HepG2 (cell line): ENCODE data around the gene CITED2. TPM values are rescaled to one million over a fixed set of nuclear protein-coding genes. Genes with fewer than 3 reads are reported as not detected.

Source experiments
- ATAC-seq: fragments of 200-7000 bp; cut with Tn5 transposase; 3 replicates; pipeline ENCODE4 v1.9.1; 2020; ENCODE audit warnings: mild to moderate bottlenecking, moderate library complexity
- BruUV-seq: library from RNA; stranded (reverse); fragments of 400-500 nt; replicated peaks from 2 replicates; lab custom pipeline; 2021; lab: Mats Ljungman, UMichigan
- CTCF ChIA-PET: fragments of 300-600 bp; formaldehyde crosslinking; extraction: SDS; loops from one replicate; lab custom pipeline; 2021; ENCODE audit warnings: low total read pairs, inconsistent platforms, low intra/inter-chr PET ratio; lab: Yijun Ruan, JAX
- POLR2A ChIA-PET: fragments of 350-600 bp; sonication (Branson Sonifier 250); formaldehyde crosslinking; loops from one replicate; lab custom pipeline; 2020; ENCODE audit warnings: antibody characterized with exemption, inconsistent platforms; lab: Yijun Ruan, JAX
- DNase-seq: peaks from one replicate; pipeline ENCODE4 v3.0.0-alpha.2; 2015; ENCODE audit warnings: low spot score
- FAIRE-seq: peaks from 3 replicates; lab custom pipeline; 2011; peaks lifted over from hg19 to GRCh38; lab: Jason Lieb, UNC
- H2AFZ ChIP-seq: one replicate; pipeline ENCODE4 v1.6.1; 2011; ENCODE audit warnings: low read length, inconsistent platforms
- H3K27ac ChIP-seq: fragments of 300-600 bp; 3 replicates; pipeline ENCODE4 v1.8.0; 2011; ENCODE audit warnings: mixed run types, mild to moderate bottlenecking, mixed read lengths, low read length, inconsistent platforms; ENCODE audit not compliant: insufficient read depth; ENCODE audit errors: extremely low read length
- H3K27me3 ChIP-seq, 2 experiments: fragments of 200-600 bp in 1 of 2; 2 replicates in 1 of 2; 3 replicates in 1 of 2; pipeline versions ENCODE4 v1.6.0 to v1.8.0; 2011; ENCODE audit warnings: low read length in 2 of 2, mild to moderate bottlenecking in 2 of 2, moderate library complexity in 2 of 2, inconsistent platforms in 1 of 2; ENCODE audit not compliant: insufficient read depth in 2 of 2, control insufficient read depth in 1 of 2
- H3K36me3 ChIP-seq, 2 experiments: fragments of 200-600 bp in 1 of 2; replicated peaks in 1 of 2; 2 replicates in 1 of 2; 3 replicates in 1 of 2; pipeline versions ENCODE4 v1.5.1 to v1.8.0; 2011; ENCODE audit warnings: low read length in 2 of 2, inconsistent platforms in 1 of 2; ENCODE audit not compliant: insufficient read depth in 2 of 2, control insufficient read depth in 1 of 2
- H3K4me1 ChIP-seq: 2 replicates; pipeline ENCODE4 v1.5.1; 2012; ENCODE audit warnings: low read length, inconsistent platforms; ENCODE audit not compliant: insufficient read depth
- H3K4me2 ChIP-seq: 2 replicates; pipeline ENCODE4 v1.6.0; 2011; ENCODE audit warnings: low read depth, low read length, inconsistent platforms
- H3K4me3 ChIP-seq, 3 experiments: fragments of 200-600 bp in 1 of 3; sonication (generic), shearing (Covaris generic) in 1 of 3; replicated peaks in 1 of 3; 2 replicates each; pipeline ENCODE4 v1.5.1; 2011 to 2016; ENCODE audit warnings: low read length in 3 of 3, inconsistent platforms in 2 of 3, low read depth in 2 of 3, mild to moderate bottlenecking in 2 of 3, control low read depth in 1 of 3, mixed read lengths in 1 of 3; ENCODE audit not compliant: insufficient read depth in 1 of 3
- H3K79me2 ChIP-seq: one replicate; pipeline ENCODE4 v1.6.1; 2011; ENCODE audit warnings: low read length, inconsistent platforms; ENCODE audit not compliant: insufficient read depth
- H3K9ac ChIP-seq: 2 replicates; pipeline ENCODE4 v1.6.0; 2011; ENCODE audit warnings: mild to moderate bottlenecking, low read depth, low read length, inconsistent platforms; ENCODE audit not compliant: insufficient read depth
- H3K9me3 ChIP-seq: 2 replicates; pipeline ENCODE4 v1.5.1; 2012; ENCODE audit warnings: mild to moderate bottlenecking, low read length
- H4K20me1 ChIP-seq: 2 replicates; pipeline ENCODE4 v1.6.0; 2011; ENCODE audit warnings: inconsistent platforms, mild to moderate bottlenecking, low read length, moderate library complexity; ENCODE audit not compliant: insufficient read depth
- ATF7 ChIP-seq, 2 experiments: fragments of 450-650 bp in 1 of 2; sonication (generic) in 1 of 2; formaldehyde crosslinking in 1 of 2; IDR thresholded peaks; 2 replicates each; pipeline versions ENCODE4 v1.4.0 to v1.6.1; 2016 to 2020; ENCODE audit warnings: antibody characterized with exemption in 1 of 2, mild to moderate bottlenecking in 1 of 2, missing genetic modification reagents in 1 of 2
- CAMTA2 ChIP-seq: sonication (generic); formaldehyde crosslinking; IDR thresholded peaks from 2 replicates; pipeline ENCODE4 v1.4.0; 2020; ENCODE audit warnings: mild to moderate bottlenecking, missing genetic modification reagents, borderline replicate concordance
- CEBPB ChIP-seq: IDR thresholded peaks from 2 replicates; pipeline ENCODE4 v1.6.1; 2011; ENCODE audit warnings: low read depth, low read length, improper control_type of control experiment, borderline replicate concordance
- CEBPG ChIP-seq: IDR thresholded peaks from 2 replicates; pipeline ENCODE4 v1.6.1; 2016
- KLF12 ChIP-seq: sonication (generic); formaldehyde crosslinking; IDR thresholded peaks from 2 replicates; pipeline ENCODE4 v1.4.0; 2020; ENCODE audit warnings: missing genetic modification reagents, borderline replicate concordance
- PRDM4 ChIP-seq: sonication (generic); formaldehyde crosslinking; IDR thresholded peaks from 2 replicates; pipeline ENCODE4 v1.9.0; 2021; ENCODE audit warnings: missing genetic modification reagents, borderline replicate concordance
- RBM22 ChIP-seq: fragments of 200-400 bp; formaldehyde crosslinking; optimal IDR thresholded peaks from 2 replicates; pipeline ENCODE3; 2017; ENCODE audit warnings: mild to moderate bottlenecking, low read length, moderate library complexity
- RFXANK ChIP-seq: IDR thresholded peaks from 2 replicates; pipeline ENCODE4 v1.6.1; 2016
- SMYD3 ChIP-seq: sonication (generic); formaldehyde crosslinking; IDR thresholded peaks from 2 replicates; pipeline ENCODE4 v1.8.1; 2023; ENCODE audit warnings: mild to moderate bottlenecking, missing genetic modification reagents
- TEAD3 ChIP-seq: optimal IDR thresholded peaks from 2 replicates; pipeline ENCODE3; 2016; ENCODE audit warnings: borderline replicate concordance
- ZFX ChIP-seq: sonication (generic); formaldehyde crosslinking; IDR thresholded peaks from 2 replicates; pipeline ENCODE4 v1.4.0; 2020; ENCODE audit warnings: mild to moderate bottlenecking, low read depth, missing genetic modification reagents, moderate library complexity
- ZIK1 ChIP-seq: sonication (generic); formaldehyde crosslinking; IDR thresholded peaks from 2 replicates; pipeline ENCODE4 v1.5.0; 2020; ENCODE audit warnings: mild to moderate bottlenecking, low read depth, missing genetic modification reagents, borderline replicate concordance
- ZNF207 ChIP-seq: fragments of 450-650 bp; IDR thresholded peaks from 2 replicates; pipeline ENCODE4 v1.6.1; 2016; ENCODE audit warnings: antibody characterized with exemption, borderline replicate concordance
- WGBS: methylation state at CpG from one replicate; pipeline ENCODE4 v1.1.6; 2017; ENCODE audit warnings: low lambda C conversion rate; 5-methylcytosine and 5-hydroxymethylcytosine counted together
- in situ Hi-C: cut with HindIII; loops from 2 replicates; pipeline ENCODE4 v1.10.0; 2017; ENCODE audit warnings: low pct_unique_long_range_greater_than_20kb; ENCODE audit not compliant: extremely low pct_ligation_motif_present
- intact Hi-C: fragments of 100-400 bp; cut with micrococcal nuclease; formaldehyde crosslinking; loops from one replicate; pipeline ENCODE4 v1.10.0; 2022; ENCODE audit not compliant: unreplicated experiment
- polyA plus RNA-seq, 8 experiments: library from polyadenylated mRNA; depleted of rRNA in 3 of 8; stranded (reverse) in 7 of 8; unstranded in 1 of 8; fragments of >200 nt; fragmentation: Illumina TruSeq in 4 of 8; extraction: Trizol in 4 of 8; gene quantifications; 2 replicates each; pipeline versions ENCODE4 v1.2.1 to v1.2.3, GENCODE V29; 2011 to 2016; ENCODE audit warnings: low read depth in 4 of 8, missing spikeins in 1 of 8, mixed read lengths in 1 of 8; ENCODE audit not compliant: insufficient read depth in 1 of 8
- total RNA-seq, 5 experiments: library from RNA; depleted of rRNA; stranded (reverse); fragments of >200 nt; fragmentation: Illumina TruSeq; extraction: Trizol; gene quantifications; 2 replicates each; pipeline ENCODE4 v1.2.3, GENCODE V29; 2016; ENCODE audit warnings: low read depth in 1 of 5

The CITED2 gene
- total and polyA plus RNA-seq, 2 of the 13 experiments (the other 11 are each of a cell fraction or from before 2014, with no cell fraction given), result 17.6 to 57.2 TPM

GRCh38 chr6:139341060-139341459 lies 33.4 kb downstream of the CITED2 start (continued):
- TF ChIP-seq PRDM4 (no peak), TEAD3 (no peak), CAMTA2 (CRISPR knock-in tag) (no peak), SMYD3 (no peak), RBM22 (no peak), KLF12 (CRISPR knock-in tag) (no peak), ZNF207 (no peak), RFXANK (CRISPR knock-in tag) (no peak)
- TF ChIP-seq, all 625 proteins: peak for 0

GRCh38 chr6:139338795-139339194 lies 35.7 kb downstream of the CITED2 start:
- no peaks in the 10 kb centered on the region for H3K9me3 ChIP-seq
- no peak overlapping the region for H3K4me2 ChIP-seq
- intact Hi-C loops, result no loop called here
- no peak for FAIRE-seq
- in situ Hi-C loops, result no loop called here
- no peak overlapping the region for H2AFZ ChIP-seq
- no peaks in the 10 kb centered on the region for H3K79me2 ChIP-seq
- no peak overlapping the region for H3K4me3 ChIP-seq
- 28% methylated on average over 9 of the region's 9 CpGs for WGBS
- H3K9ac ChIP-seq, result no peak overlapping the region
- no peaks in the 10 kb centered on the region for H3K36me3 ChIP-seq
- BruUV-seq, result no TSS peak
- ChIA-PET CTCF (no interaction called here), POLR2A (no interaction called here)
- no peak for ATAC-seq
- no peak for DNase-seq
- H3K27ac ChIP-seq, result no peak overlapping the region
- no peaks in the 10 kb centered on the region for H4K20me1 ChIP-seq
- no peaks in the 10 kb centered on the region for H3K27me3 ChIP-seq
- TF ChIP-seq ZFX (CRISPR knock-in tag) (no peak), ZIK1 (CRISPR knock-in tag) (no peak), CEBPB (peak; percentile 80), ATF7 (IDR thresholded peaks at IDR 0.05) (peak; percentile 63), ATF7 (CRISPR knock-in tag; IDR thresholded peaks at IDR 0.05) (no peak), CEBPG (CRISPR knock-in tag) (0 out of 2 replicates have a peak, but pooled peaks have one; percentile 33)
- H3K4me1 ChIP-seq, result no peaks in the 10 kb centered on the region
